ENCODE data around the gene PRKAG2. TPM values are rescaled to one million over a fixed set of nuclear protein-coding genes. Genes with fewer than 3 reads are reported as not detected.

The PRKAG2 gene
- total and polyA plus RNA-seq, 8 donors = 19.9 to 302 (median 60.9) TPM

- H3K4me3 ChIP-seq = no peak overlapping the region
- 78 to 97% (median 89%) methylated on average over 3 of the region's 3 CpGs for WGBS, 5 donors
- H3K36me3 ChIP-seq = no peaks in the 10 kb centered on the region
- TF ChIP-seq CTCF (IDR thresholded peaks at IDR 0.05) (no peak), POLR2A (IDR thresholded peaks at IDR 0.05) (no peak), EP300 (IDR thresholded peaks at IDR 0.05) (no peak), POLR2AphosphoS5 (IDR thresholded peaks at IDR 0.05) (no peak)
- DNase-seq = no peak
- intact Hi-C loops (cut with DNase I; ENCODE audit: low total_unique reads) = no loop called here
- H3K4me1 ChIP-seq = peaks cover 0 to 17% (median 0%) of the 10 kb centered on the region in 4 donors
- H3K27me3 ChIP-seq = no peaks in the 10 kb centered on the region
- H3K9me3 ChIP-seq = no peaks in the 10 kb centered on the region
- no peak overlapping the region for H3K27ac ChIP-seq
These were observed 219.7 kb downstream of the PRKAG2 start for GRCh38 chr7:151657173-151657572.

GRCh38 chr7:151655555-151655954 is 221.4 kb downstream of the PRKAG2 start:
- no peak overlapping the region for H3K4me3 ChIP-seq
- TF ChIP-seq EP300 (IDR thresholded peaks at IDR 0.05) (no peak), CTCF (IDR thresholded peaks at IDR 0.05) (no peak), POLR2A (IDR thresholded peaks at IDR 0.05) (no peak), POLR2AphosphoS5 (IDR thresholded peaks at IDR 0.05) (no peak)
- no peaks in the 10 kb centered on the region for H3K36me3 ChIP-seq
- DNase-seq = no peak
- H3K27ac ChIP-seq = no peak overlapping the region
- no peaks in the 10 kb centered on the region for H3K27me3 ChIP-seq
- WGBS, 5 donors = 91 to 99% (median 97%) methylated on average over 3 of the region's 3 CpGs
- H3K4me1 ChIP-seq = peaks cover 0 to 27% (median 12%) of the 10 kb centered on the region in 4 donors
- H3K9me3 ChIP-seq = no peaks in the 10 kb centered on the region
- intact Hi-C loops (cut with DNase I; ENCODE audit: low total_unique reads) = no loop called here

- Histone ChIP-seq H3K9me3 (no peaks in the 10 kb centered on the region), H3K27me3 (no peaks in the 10 kb centered on the region), H3K4me1 (peaks cover 0 to 25% (median 16%) of the 10 kb centered on the region in 4 donors), H3K27ac (peak overlapping the region in 4 of 5 donors; percentile 75 to 82 (median 80)), H3K4me3 (no peak overlapping the region), H3K36me3 (no peaks in the 10 kb centered on the region)
- TF ChIP-seq POLR2AphosphoS5 (IDR thresholded peaks at IDR 0.05) (no peak), POLR2A (IDR thresholded peaks at IDR 0.05) (no peak), CTCF (IDR thresholded peaks at IDR 0.05) (no peak), EP300 (IDR thresholded peaks at IDR 0.05) (no peak)
- no peak for DNase-seq
- WGBS, 5 donors = 76 to 87% (median 81%) methylated on average over 5 of the region's 5 CpGs
- intact Hi-C loops (cut with DNase I; ENCODE audit: low total_unique reads) = no loop called here
These were observed 224.8 kb downstream of the PRKAG2 start for GRCh38 chr7:151652111-151652510.

- Histone ChIP-seq H3K27ac (peak overlapping the region; percentile 36 to 82 (median 75)), H3K4me1 (peaks cover 0 to 25% (median 16%) of the 10 kb centered on the region in 4 donors), H3K4me3 (no peak overlapping the region), H3K36me3 (no peaks in the 10 kb centered on the region), H3K27me3 (no peaks in the 10 kb centered on the region), H3K9me3 (peaks cover 0 to 2% (median 0%) of the 10 kb centered on the region in 4 donors)
- intact Hi-C loops (cut with DNase I; ENCODE audit: low total_unique reads) = no loop called here
- WGBS, 5 donors = 92 to 97% (median 97%) methylated on average over 4 of the region's 4 CpGs
- no peak for DNase-seq
- TF ChIP-seq POLR2A (IDR thresholded peaks at IDR 0.05) (no peak), CTCF (IDR thresholded peaks at IDR 0.05) (no peak), POLR2AphosphoS5 (IDR thresholded peaks at IDR 0.05) (no peak), EP300 (IDR thresholded peaks at IDR 0.05) (no peak)
These were observed 226.8 kb downstream of the PRKAG2 start for GRCh38 chr7:151650161-151650560.
